ENCODE measurements around the gene GSTT2B. TPM values are rescaled to one million over a fixed set of nuclear protein-coding genes. Genes with fewer than 3 reads are reported as not detected.
A peak's percentile ranks its signal among the peaks of the same experiment; 100 is the strongest.
"Not testable (repeated sequence)": the region's sequence is repeated elsewhere in the genome, so short reads cannot be mapped to it uniquely, and the experiment has no call there.

Gene GSTT2B
- polyA plus RNA-seq, 1 of the 3 experiments (the other 2 are of a cell fraction): 32.8 TPM

GRCh38 chr22:23986089-23986488 lies 25.1 kb upstream of the GSTT2B start:
- H3K4me1 ChIP-seq (ENCODE audit: control insufficient read depth in 1 of 2, insufficient read depth in 2 of 2, low read depth in 1 of 2, low read length in 1 of 2); H3K4me2 ChIP-seq; H3K9me3 ChIP-seq; H3K4me3 ChIP-seq (ENCODE audit: low read depth in 2 of 2, low read length in 1 of 2); CTCF ChIA-PET; H3K9me2 ChIP-seq; DNase-seq; H2AFZ ChIP-seq (ENCODE audit: low read depth); POLR2A ChIA-PET; H3K9ac ChIP-seq; H3K79me2 ChIP-seq (ENCODE audit: insufficient read depth); H3K36me3 ChIP-seq (replicated peaks in 1 of 2; ENCODE audit: control insufficient read depth in 1 of 2, insufficient read depth in 2 of 2, low read length in 1 of 2); H3K27me3 ChIP-seq (ENCODE audit: insufficient read depth); H3K27ac ChIP-seq (ENCODE audit: low read depth in 2 of 2, low read length in 1 of 2); H3F3A ChIP-seq (replicated peaks; ENCODE audit: insufficient read depth); H4K20me1 ChIP-seq (ENCODE audit: insufficient read depth): not testable (repeated sequence)
- WGBS (ENCODE audit: low lambda C conversion rate): 94% methylated on average over 8 of the region's 8 CpGs

GRCh38 chr22:23984430-23984829 lies 23.4 kb upstream of the GSTT2B start:
- Histone ChIP-seq H3K36me3 (replicated peaks in 1 of 2; ENCODE audit: control insufficient read depth in 1 of 2, insufficient read depth in 2 of 2, low read length in 1 of 2) (no peaks in the 10 kb centered on the region), H3F3A (replicated peaks; ENCODE audit: insufficient read depth) (no peaks in the 10 kb centered on the region), H3K27me3 (ENCODE audit: insufficient read depth) (no peaks in the 10 kb centered on the region), H3K4me3 (ENCODE audit: low read depth in 2 of 2, low read length in 1 of 2) (no peak overlapping the region), H3K4me2 (no peak overlapping the region), H3K79me2 (ENCODE audit: insufficient read depth) (no peaks in the 10 kb centered on the region), H4K20me1 (ENCODE audit: insufficient read depth) (no peaks in the 10 kb centered on the region), H3K27ac (ENCODE audit: low read depth in 2 of 2, low read length in 1 of 2) (no peak overlapping the region), H3K9me2 (no peaks in the 10 kb centered on the region), H3K9ac (no peak overlapping the region), H2AFZ (ENCODE audit: low read depth) (no peak overlapping the region), H3K9me3 (no peaks in the 10 kb centered on the region), H3K4me1 (ENCODE audit: control insufficient read depth in 1 of 2, insufficient read depth in 2 of 2, low read depth in 1 of 2, low read length in 1 of 2) (no peaks in the 10 kb centered on the region; a peak in 1 of 4 replicates)
- DNase-seq: peak; percentile 52
- POLR2A ChIA-PET: no interaction called here
- 37% methylated on average over 6 of the region's 6 CpGs for WGBS (ENCODE audit: low lambda C conversion rate)
- CTCF ChIA-PET: interaction anchor here (0.6 to 0.8 kb wide), 2 partner anchors 91 to 195 kb away, joined by 3 to 4 read pairs; no protein-coding TSS in a partner anchor
- TF ChIP-seq CTCF (IDR thresholded peaks at IDR 0.05) (peak; percentile 65), MAX (IDR thresholded peaks at IDR 0.05; ENCODE audit: low read depth) (peak; percentile 24; the same call in 1 of the 2 replicates), EP300 (IDR thresholded peaks at IDR 0.05; ENCODE audit: borderline replicate concordance in 1 of 2, low read depth in 1 of 2, low read length in 1 of 2) (no peak), SMC3 (IDR thresholded peaks at IDR 0.05; ENCODE audit: low read depth, low read length) (peak; percentile 60), RCOR1 (IDR thresholded peaks at IDR 0.05; ENCODE audit: low read length) (no peak), TCF12 (IDR thresholded peaks at IDR 0.05) (no peak), FOXJ3 (CRISPR knock-in tag; IDR thresholded peaks at IDR 0.05) (no peak), RAD21 (IDR thresholded peaks at IDR 0.05; ENCODE audit: low read length) (peak; percentile 81), MXI1 (IDR thresholded peaks at IDR 0.05; ENCODE audit: low read depth, low read length) (no peak)

- H3K79me2 ChIP-seq (ENCODE audit: insufficient read depth); H3K9ac ChIP-seq; H3K9me3 ChIP-seq; H4K20me1 ChIP-seq (ENCODE audit: insufficient read depth); H3K4me1 ChIP-seq (ENCODE audit: control insufficient read depth in 1 of 2, insufficient read depth in 2 of 2, low read depth in 1 of 2, low read length in 1 of 2); H3K9me2 ChIP-seq; H3K27ac ChIP-seq (ENCODE audit: low read depth in 2 of 2, low read length in 1 of 2); DNase-seq; CTCF ChIA-PET; POLR2A ChIA-PET; H3F3A ChIP-seq (replicated peaks; ENCODE audit: insufficient read depth); H2AFZ ChIP-seq (ENCODE audit: low read depth); H3K4me2 ChIP-seq; H3K27me3 ChIP-seq (ENCODE audit: insufficient read depth); H3K36me3 ChIP-seq (replicated peaks in 1 of 2; ENCODE audit: control insufficient read depth in 1 of 2, insufficient read depth in 2 of 2, low read length in 1 of 2); H3K4me3 ChIP-seq (ENCODE audit: low read depth in 2 of 2, low read length in 1 of 2): not testable (repeated sequence)
- WGBS (ENCODE audit: low lambda C conversion rate): 17% methylated on average over 3 of the region's 7 CpGs
Observed at GRCh38 chr22:23980567-23980966, 19.6 kb upstream of the GSTT2B start.

GRCh38 chr22:23979557-23980240 lies 18.7 kb upstream of the GSTT2B start, which contains the start of gene GSTT2:
GSTT2 (plus strand) TSS chr22:23980134.
- H3K27me3 ChIP-seq (ENCODE audit: insufficient read depth); CTCF ChIA-PET; H3K9me2 ChIP-seq; POLR2A ChIA-PET; H3K4me1 ChIP-seq (ENCODE audit: control insufficient read depth in 1 of 2, insufficient read depth in 2 of 2, low read depth in 1 of 2, low read length in 1 of 2); H3F3A ChIP-seq (replicated peaks; ENCODE audit: insufficient read depth); H3K36me3 ChIP-seq (replicated peaks in 1 of 2; ENCODE audit: control insufficient read depth in 1 of 2, insufficient read depth in 2 of 2, low read length in 1 of 2); H3K9me3 ChIP-seq; DNase-seq; H3K27ac ChIP-seq (ENCODE audit: low read depth in 2 of 2, low read length in 1 of 2); H2AFZ ChIP-seq (ENCODE audit: low read depth); H3K9ac ChIP-seq; H4K20me1 ChIP-seq (ENCODE audit: insufficient read depth); H3K4me3 ChIP-seq (ENCODE audit: low read depth in 2 of 2, low read length in 1 of 2); H3K4me2 ChIP-seq; H3K79me2 ChIP-seq (ENCODE audit: insufficient read depth): not testable (repeated sequence)
- no CpG with 5 or more reads among the region's 41 CpGs for WGBS (ENCODE audit: low lambda C conversion rate)

GRCh38 chr22:23977304-23977703 lies 16.3 kb upstream of the GSTT2B start:
- H3K9me3 ChIP-seq; H3K27me3 ChIP-seq (ENCODE audit: insufficient read depth); H3F3A ChIP-seq (replicated peaks; ENCODE audit: insufficient read depth); H3K4me1 ChIP-seq (ENCODE audit: control insufficient read depth in 1 of 2, insufficient read depth in 2 of 2, low read depth in 1 of 2, low read length in 1 of 2); H3K9ac ChIP-seq; H3K4me2 ChIP-seq; H3K4me3 ChIP-seq (ENCODE audit: low read depth in 2 of 2, low read length in 1 of 2); H3K27ac ChIP-seq (ENCODE audit: low read depth in 2 of 2, low read length in 1 of 2); POLR2A ChIA-PET; H4K20me1 ChIP-seq (ENCODE audit: insufficient read depth); H2AFZ ChIP-seq (ENCODE audit: low read depth); CTCF ChIA-PET; H3K79me2 ChIP-seq (ENCODE audit: insufficient read depth); DNase-seq; H3K9me2 ChIP-seq; H3K36me3 ChIP-seq (replicated peaks in 1 of 2; ENCODE audit: control insufficient read depth in 1 of 2, insufficient read depth in 2 of 2, low read length in 1 of 2): not testable (repeated sequence)
- WGBS (ENCODE audit: low lambda C conversion rate): no CpG with 5 or more reads among the region's 12 CpGs
